MM.1S (cell line): ENCODE data around the gene CLGN.

ENCODE experiments used
- DNase-seq: peaks from one replicate; pipeline ENCODE4 v3.0.0-alpha.2; 2015
- H2AFZ ChIP-seq: fragments of 300-600 bp; sonication (generic); 2 replicates; pipeline ENCODE4 v1.6.0; 2016; ENCODE audit warnings: antibody characterized with exemption, low read length
- H3F3A ChIP-seq: fragments of 300-600 bp; sonication (generic); 2 replicates; pipeline ENCODE4 v1.6.1; 2016; ENCODE audit warnings: mild to moderate bottlenecking, antibody characterized with exemption, low read length, moderate library complexity, mixed read lengths; ENCODE audit not compliant: insufficient read depth
- H3K27ac ChIP-seq: fragments of 300-600 bp; sonication (generic); 2 replicates; pipeline ENCODE4 v1.5.1; 2016; ENCODE audit warnings: mild to moderate bottlenecking, low read length
- H3K27me3 ChIP-seq: fragments of 300-600 bp; sonication (generic); replicated peaks from 2 replicates; pipeline ENCODE4 v1.6.0; 2016; ENCODE audit warnings: low read length; ENCODE audit not compliant: insufficient read depth
- H3K36me3 ChIP-seq: fragments of 300-600 bp; sonication (generic); replicated peaks from 2 replicates; pipeline ENCODE4 v1.6.1; 2016; ENCODE audit warnings: mild to moderate bottlenecking, low read length, mixed read lengths; ENCODE audit not compliant: insufficient read depth
- H3K4me1 ChIP-seq: fragments of 300-600 bp; sonication (generic); 2 replicates; pipeline ENCODE4 v1.6.1; 2016; ENCODE audit warnings: low read length, mixed read lengths
- H3K4me2 ChIP-seq: fragments of 300-600 bp; sonication (generic); 2 replicates; pipeline ENCODE4 v1.6.0; 2016; ENCODE audit warnings: low read depth, low read length
- H3K4me3 ChIP-seq: fragments of 300-600 bp; sonication (generic); 2 replicates; pipeline ENCODE4 v1.5.1; 2016; ENCODE audit warnings: low read length, mixed read lengths
- H3K79me2 ChIP-seq: fragments of 300-600 bp; sonication (generic); 2 replicates; pipeline ENCODE4 v1.6.1; 2016; ENCODE audit warnings: mixed run types, low read length, mixed read lengths
- H3K9ac ChIP-seq: fragments of 300-600 bp; sonication (generic); 2 replicates; pipeline ENCODE4 v1.6.1; 2016; ENCODE audit warnings: low read length, mixed read lengths
- H3K9me2 ChIP-seq: fragments of 300-600 bp; sonication (generic); replicated peaks from 2 replicates; pipeline ENCODE4 v1.6.1; 2016; ENCODE audit warnings: mild to moderate bottlenecking, low read length, mixed read lengths; ENCODE audit not compliant: insufficient read depth
- H3K9me3 ChIP-seq: fragments of 300-600 bp; sonication (generic); replicated peaks from 2 replicates; pipeline ENCODE4 v1.6.1; 2016; ENCODE audit warnings: mild to moderate bottlenecking, low read length, mixed read lengths; ENCODE audit not compliant: insufficient read depth
- H4K20me1 ChIP-seq: fragments of 300-600 bp; sonication (generic); 2 replicates; pipeline ENCODE4 v1.6.1; 2016; ENCODE audit warnings: mild to moderate bottlenecking, low read length, moderate library complexity, mixed read lengths; ENCODE audit not compliant: insufficient read depth
- CTCF ChIP-seq: fragments of 300-600 bp; sonication (generic); IDR thresholded peaks from 2 replicates; pipeline ENCODE4 v1.5.1; 2016; ENCODE audit warnings: antibody characterized with exemption, low read length, mixed read lengths
- EZH2 ChIP-seq: fragments of 300-600 bp; sonication (generic); optimal IDR thresholded peaks from 2 replicates; pipeline ENCODE3; 2017; ENCODE audit warnings: low read depth, mild to moderate bottlenecking, antibody characterized with exemption, low read length, mixed read lengths
- EZH2phosphoT487 ChIP-seq: fragments of 300-600 bp; sonication (generic); IDR thresholded peaks from 2 replicates; pipeline ENCODE4 v1.6.1; 2018; ENCODE audit warnings: antibody characterized with exemption, low read length

Gene CLGN

GRCh38 chr4:140353786-140354185 lies 73.7 kb downstream of the CLGN start:
- H2AFZ ChIP-seq: no peak overlapping the region
- no peaks in the 10 kb centered on the region for H3F3A ChIP-seq
- no peaks in the 10 kb centered on the region for H4K20me1 ChIP-seq
- H3K27ac ChIP-seq: no peak overlapping the region
- H3K36me3 ChIP-seq: no peaks in the 10 kb centered on the region
- H3K27me3 ChIP-seq: no peaks in the 10 kb centered on the region
- H3K4me1 ChIP-seq: no peaks in the 10 kb centered on the region
- no peak overlapping the region for H3K9ac ChIP-seq
- H3K4me2 ChIP-seq: no peak overlapping the region
- no peaks in the 10 kb centered on the region for H3K9me3 ChIP-seq
- H3K4me3 ChIP-seq: no peak overlapping the region
- no peak for TF ChIP-seq EZH2
- no peak for TF ChIP-seq EZH2phosphoT487
- no peak for TF ChIP-seq CTCF
- no peaks in the 10 kb centered on the region for H3K79me2 ChIP-seq
- DNase-seq: no peak
- no peaks in the 10 kb centered on the region for H3K9me2 ChIP-seq

GRCh38 chr4:140351093-140352075 lies 76.1 kb downstream of the CLGN start:
- Histone ChIP-seq H3F3A (no peaks in the 10 kb centered on the region), H3K4me2 (no peak overlapping the region), H3K27me3 (no peaks in the 10 kb centered on the region), H3K9me2 (no peaks in the 10 kb centered on the region), H3K36me3 (no peaks in the 10 kb centered on the region), H3K9me3 (no peaks in the 10 kb centered on the region), H3K9ac (no peak overlapping the region), H2AFZ (no peak overlapping the region), H4K20me1 (no peaks in the 10 kb centered on the region), H3K4me1 (no peaks in the 10 kb centered on the region), H3K4me3 (no peak overlapping the region), H3K27ac (no peak overlapping the region), H3K79me2 (no peaks in the 10 kb centered on the region)
- DNase-seq: no peak
- TF ChIP-seq CTCF (no peak), EZH2phosphoT487 (no peak), EZH2 (no peak)

GRCh38 chr4:140349816-140350215 lies 77.6 kb downstream of the CLGN start:
- Histone ChIP-seq H3K9me3 (no peaks in the 10 kb centered on the region), H4K20me1 (no peaks in the 10 kb centered on the region), H3K4me3 (no peak overlapping the region), H3K9ac (no peak overlapping the region), H3K4me1 (no peaks in the 10 kb centered on the region), H2AFZ (no peak overlapping the region), H3K27ac (no peak overlapping the region), H3K27me3 (no peaks in the 10 kb centered on the region), H3K79me2 (no peaks in the 10 kb centered on the region), H3F3A (no peaks in the 10 kb centered on the region), H3K4me2 (no peak overlapping the region), H3K36me3 (no peaks in the 10 kb centered on the region), H3K9me2 (no peaks in the 10 kb centered on the region)
- DNase-seq: no peak
- TF ChIP-seq CTCF (no peak), EZH2phosphoT487 (no peak), EZH2 (no peak)
